Activated T-cell treated with anti-CD3 and anti-CD28 coated beads, Interleukin-2, amount 50 U/mL, for 48 hours (primary cell): ENCODE data around the gene SLC44A3.
"Not testable (repeated sequence)": the region's sequence is repeated elsewhere in the genome, so short reads cannot be mapped to it uniquely, and the experiment has no call there.

Experiments
- DNase-seq, 2 experiments: peaks; one replicate each; pipeline ENCODE4 v3.0.0-alpha.2; 2020

SLC44A3 gene

DNA sequence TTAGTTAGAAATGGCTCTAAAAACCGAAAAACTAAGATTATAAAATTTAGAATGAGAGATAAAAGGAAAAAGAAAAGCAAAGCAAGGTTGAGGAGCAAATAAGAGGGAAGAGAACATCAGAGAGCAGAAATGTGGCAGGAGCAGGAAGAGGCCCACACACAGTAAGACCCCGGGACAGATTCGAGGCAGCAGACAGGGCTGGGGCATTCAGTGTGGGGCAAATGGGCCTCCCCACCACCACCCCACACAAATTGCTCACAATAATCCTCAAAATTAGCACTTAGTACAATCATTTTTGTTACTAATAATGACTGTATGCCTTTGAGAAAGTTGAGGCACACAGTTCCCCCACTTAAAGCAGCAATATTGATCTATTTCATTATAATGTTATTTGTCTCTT is 17.1 kb upstream of the SLC44A3 start:
- DNase-seq: no peak

GRCh38 chr1:94803517-94804441 is 16.4 kb upstream of the SLC44A3 start:
- DNase-seq: no peak

- DNase-seq: no peak
These were observed 15.7 kb upstream of the SLC44A3 start for GRCh38 chr1:94804442-94804837.

DNA sequence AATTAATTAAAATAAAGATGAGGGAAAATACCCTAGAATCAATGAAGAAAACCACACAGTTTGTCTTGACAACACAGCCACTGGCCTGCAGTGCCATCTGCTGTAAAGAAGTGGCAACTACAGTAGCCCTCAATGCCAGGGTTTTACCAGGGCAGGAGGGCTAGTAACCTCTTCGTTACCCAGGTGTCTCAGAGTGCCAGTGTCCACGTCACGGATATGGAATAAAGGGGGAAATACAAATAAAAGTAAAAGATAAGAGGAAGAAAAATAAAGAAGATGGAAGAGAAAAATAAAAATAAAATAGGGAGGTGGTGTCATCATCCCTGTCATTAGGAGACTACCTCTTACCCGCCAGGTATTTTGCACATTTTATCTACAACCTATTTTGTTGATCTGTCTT is 14.2 kb upstream of the SLC44A3 start:
- peak; percentile 55 to 62 for DNase-seq

DNA sequence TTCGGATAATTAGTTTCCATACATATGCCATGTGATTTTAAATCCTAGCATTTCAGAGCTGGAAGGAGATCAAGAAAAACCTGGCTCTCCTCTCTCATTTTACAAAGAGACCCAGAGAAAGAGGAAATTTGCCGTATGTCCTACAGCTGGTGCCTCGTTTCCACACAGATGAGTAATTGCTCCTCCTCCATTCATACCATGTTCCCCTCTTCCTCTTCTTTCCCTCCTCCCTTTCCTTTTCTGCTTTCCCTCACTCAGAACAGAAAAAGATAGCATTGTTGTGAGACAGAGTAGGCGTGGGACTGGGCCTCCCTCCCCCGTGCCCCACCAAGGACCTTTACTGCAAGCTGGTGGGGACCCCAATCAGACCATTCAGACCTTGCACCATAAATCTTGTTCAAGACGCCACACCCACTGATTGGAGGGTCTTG is 13.7 kb upstream of the SLC44A3 start:
- DNase-seq: no peak

DNA sequence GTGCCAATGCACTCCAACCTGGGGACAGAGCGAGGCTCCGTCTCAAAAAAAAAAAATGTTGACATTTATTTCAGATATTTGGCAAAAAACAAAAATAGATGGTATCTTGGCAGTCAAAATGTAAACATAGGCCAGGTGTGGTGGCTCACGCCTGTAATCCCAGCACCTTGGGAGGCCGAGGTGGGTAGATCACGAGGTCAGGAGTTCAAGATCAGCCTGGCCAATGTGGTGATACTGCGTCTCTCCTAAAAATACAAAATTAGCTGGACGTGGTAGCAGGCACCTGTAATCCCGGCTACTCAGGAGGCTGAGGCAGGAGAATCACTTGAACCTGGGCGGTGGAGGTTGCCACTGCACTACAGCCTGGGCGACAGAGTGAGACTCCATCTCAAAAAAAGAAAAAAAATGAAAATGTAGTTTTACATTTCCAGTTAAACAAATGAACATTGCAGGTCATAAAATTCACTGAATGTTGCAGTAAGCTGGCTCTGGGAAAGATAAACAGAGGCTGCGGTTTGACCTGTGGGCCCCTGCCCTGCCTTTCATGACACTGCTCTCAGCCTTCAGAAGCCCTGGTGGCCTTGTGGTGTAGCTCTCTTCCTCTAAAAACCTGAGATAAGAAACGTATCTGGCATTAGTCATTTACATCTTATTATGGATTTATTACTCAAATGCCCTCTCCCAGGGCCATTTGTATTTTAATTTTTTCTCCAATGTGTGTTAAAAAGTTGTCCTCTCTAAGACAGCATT is 12.2 kb upstream of the SLC44A3 start:
- no peak for DNase-seq

DNA sequence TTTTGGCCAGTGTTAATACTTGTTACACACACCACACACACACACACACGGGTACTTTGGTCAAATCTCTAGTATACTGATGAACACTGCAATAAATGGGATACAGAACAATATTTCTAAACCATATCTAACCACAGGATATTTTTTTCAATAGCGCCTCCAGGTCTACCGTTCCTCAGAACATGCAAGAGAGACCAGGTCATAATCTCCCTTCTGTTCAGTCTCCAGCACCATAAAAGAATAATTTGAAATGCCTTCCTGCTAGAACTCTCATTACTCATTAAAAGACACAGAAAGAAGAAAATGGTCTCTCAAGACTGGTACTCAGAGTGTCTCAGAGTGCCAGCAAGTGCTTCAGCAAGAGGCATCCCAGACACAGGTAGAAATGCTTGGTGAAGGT is 11.5 kb upstream of the SLC44A3 start:
- DNase-seq: no peak

DNA sequence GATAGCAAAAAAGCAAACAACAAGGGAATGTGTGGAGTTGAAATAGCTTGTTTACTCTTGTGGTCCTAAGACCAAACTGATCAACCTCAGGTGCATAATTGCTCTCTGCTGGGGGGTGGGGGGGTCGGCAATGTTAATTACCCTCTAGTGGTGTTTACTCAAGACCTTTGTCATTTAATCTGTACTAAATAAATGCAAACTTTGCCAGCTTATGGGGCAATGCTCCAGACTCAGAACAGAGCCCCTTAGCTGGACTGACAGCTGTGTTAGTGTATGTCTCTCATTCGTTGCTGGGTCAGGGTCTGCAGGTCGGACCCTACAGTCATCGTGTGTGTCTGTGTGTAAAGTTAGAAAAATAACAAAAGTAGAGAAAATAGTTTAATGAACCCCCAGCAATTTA is 7.2 kb upstream of the SLC44A3 start:
- DNase-seq: no peak

DNA sequence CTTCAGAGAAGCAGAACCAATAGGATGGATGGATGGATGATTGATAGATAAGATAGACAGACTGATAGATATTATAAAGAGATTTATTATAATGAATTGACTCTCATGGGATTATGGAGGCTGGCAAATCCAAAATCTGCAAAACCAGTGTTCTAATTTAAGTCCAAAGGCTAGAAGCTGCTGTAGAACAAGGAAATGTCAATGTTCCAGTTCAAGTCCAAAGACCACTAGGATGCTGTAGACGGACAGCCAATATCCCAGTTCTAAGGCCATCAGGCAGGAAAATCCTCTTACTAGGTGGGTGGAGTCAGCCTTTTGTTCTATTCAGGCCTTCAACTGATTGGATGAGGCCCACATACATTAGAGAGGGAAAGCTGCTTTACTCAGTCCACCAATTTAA is 4.1 kb upstream of the SLC44A3 start:
- no peak for DNase-seq

DNA sequence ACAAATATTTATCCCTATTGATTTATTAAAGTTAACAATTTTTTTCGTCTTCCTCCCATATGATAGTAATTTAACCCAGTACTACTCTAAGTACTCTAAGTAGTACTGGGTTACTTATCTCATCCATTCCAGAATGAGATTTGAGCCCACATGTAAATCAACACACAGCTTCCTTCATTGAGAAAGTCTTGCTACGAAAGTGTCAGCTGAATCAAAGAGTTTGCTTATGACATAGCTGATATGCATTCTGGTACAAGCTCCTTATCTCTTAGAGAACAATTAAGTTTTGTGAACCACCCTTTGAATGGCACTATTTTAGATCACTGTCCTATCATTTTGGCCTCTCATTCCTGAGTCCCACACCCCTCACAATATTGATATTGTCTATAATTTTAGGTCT is 2.4 kb upstream of the SLC44A3 start:
- no peak for DNase-seq

GRCh38 chr1:94819238-94819944 is 766 bp upstream of the SLC44A3 start:
- DNase-seq: no peak

DNA sequence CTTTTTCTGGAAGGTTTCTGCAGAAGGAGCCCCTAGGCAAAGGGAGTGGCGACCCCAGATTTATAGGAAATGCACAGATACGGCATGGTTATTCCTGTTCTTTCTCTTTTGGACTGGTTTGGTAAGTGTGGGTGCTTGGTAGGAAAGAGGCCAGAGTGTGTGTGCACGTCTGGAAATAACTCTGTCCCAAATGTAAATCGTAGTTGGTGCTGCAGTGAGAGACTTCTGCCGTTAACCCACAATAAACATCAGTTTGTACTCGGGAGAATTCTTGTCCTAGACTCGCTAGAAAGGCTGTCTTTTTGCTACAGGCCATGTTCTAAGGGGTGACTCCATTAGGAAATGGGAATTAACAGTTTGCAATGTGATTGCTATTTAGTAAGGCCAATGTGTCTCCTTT is 779 bp downstream of the SLC44A3 start:
- DNase-seq: no peak

DNA sequence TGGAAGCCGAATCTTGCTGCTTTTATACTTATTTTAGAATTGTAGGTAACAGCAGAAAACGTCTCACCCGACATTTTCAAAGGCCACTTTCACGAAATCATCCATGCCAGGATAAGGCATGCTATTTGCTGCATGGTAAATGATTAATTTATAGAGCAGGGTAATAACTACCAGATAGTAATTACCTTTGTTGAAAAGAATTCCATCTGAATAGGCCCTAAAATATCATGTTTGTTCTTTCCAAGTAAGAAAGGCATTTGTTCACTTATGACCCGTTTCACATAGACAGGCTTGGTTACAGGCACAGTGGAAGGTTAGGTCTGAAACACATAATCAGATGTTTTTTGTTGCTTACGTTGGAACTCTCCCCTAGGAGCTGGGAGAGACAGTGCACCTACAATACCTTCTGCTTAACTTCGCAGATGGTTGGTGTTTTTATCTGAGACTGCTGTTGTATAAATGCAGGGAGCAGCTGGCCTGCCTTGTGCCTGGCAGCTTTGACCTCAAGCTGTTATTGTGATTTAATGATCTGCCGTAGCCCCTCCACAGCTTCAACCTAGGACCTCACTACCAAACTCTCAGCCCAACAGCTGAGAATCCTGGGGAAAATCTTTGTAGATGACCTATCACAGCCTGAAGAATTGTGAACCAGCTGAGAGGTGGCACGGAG is 1.6 kb downstream of the SLC44A3 start:
- DNase-seq: no peak

GRCh38 chr1:94823116-94823515 is 3.0 kb downstream of the SLC44A3 start:
- DNase-seq: no peak

GRCh38 chr1:94825936-94826335 is 5.8 kb downstream of the SLC44A3 start:
- DNase-seq: no peak

DNA sequence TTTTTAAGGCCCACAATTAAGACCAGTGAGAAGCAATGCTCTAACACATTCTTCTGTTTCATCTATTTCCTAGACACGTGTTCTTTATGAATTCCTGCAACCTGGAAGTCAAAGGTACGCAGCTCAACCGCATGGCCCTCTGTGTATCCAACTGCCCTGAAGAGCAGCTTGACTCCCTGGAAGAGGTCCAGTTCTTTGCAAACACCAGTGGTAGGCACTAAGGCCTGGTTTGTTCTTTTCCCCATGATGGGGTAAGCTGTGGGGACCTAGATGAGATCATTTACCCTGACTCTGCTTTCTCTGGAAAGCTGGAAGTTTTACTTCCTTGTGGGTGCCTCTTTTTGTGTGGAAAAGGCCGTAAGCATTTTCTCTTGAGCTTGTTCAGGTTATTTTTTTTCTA is 7.3 kb downstream of the SLC44A3 start:
- no peak for DNase-seq

- no peak for DNase-seq
These were observed 8.1 kb downstream of the SLC44A3 start for GRCh38 chr1:94828251-94828650.

DNA sequence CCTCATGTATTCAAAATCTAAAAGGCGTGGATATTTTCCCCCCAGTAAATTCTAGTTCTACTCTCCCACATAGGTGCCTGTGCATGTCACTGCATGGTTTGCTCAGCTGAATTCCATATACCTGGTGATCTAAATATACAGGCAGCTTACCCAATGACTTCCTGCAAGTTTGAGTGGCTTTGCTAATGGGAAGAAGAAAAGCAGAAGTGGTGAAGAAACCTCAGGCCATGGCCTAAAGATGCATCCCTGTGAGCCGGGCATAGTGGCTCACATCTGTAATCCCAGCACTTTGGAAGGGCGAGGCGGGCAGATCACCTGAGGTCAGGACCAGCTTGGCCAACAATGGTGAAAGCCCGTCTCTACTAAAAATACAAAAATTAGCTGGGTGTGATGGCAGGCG is 11.5 kb downstream of the SLC44A3 start:
- no peak for DNase-seq

- no peak for DNase-seq
These were observed 12.3 kb downstream of the SLC44A3 start for GRCh38 chr1:94832446-94832845.

DNA sequence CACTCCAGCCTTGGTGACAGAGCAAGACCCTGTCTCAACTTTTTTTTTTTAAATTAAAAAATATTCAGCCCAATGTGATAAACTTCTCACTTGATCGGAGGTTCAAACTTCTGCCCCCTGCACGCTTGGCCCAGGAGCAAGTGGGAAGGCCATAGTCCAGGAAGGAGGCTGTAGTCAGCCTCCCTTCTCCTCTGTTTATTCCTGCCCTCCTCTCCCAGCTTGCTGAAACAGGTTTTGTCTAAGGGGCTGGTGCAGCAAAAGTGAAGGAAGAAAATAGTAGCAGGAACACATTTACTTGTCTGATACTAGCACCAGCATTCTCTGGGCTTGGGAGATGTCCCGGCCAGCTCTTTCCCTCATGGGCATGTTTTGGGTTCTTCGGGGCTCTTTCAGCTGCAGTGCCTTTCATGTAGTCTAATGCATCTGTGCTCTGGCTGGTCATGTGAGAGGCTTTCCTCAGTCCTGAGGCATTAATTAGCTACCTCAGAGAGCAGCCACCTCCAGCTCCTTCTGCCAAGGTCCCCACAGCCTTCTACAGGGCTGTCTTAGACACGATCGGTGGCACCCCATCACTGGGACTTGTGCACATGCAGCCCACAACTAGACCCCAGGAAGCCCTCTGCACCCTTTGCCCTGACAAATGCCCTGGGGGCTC is 12.9 kb downstream of the SLC44A3 start:
- no peak for DNase-seq

DNA sequence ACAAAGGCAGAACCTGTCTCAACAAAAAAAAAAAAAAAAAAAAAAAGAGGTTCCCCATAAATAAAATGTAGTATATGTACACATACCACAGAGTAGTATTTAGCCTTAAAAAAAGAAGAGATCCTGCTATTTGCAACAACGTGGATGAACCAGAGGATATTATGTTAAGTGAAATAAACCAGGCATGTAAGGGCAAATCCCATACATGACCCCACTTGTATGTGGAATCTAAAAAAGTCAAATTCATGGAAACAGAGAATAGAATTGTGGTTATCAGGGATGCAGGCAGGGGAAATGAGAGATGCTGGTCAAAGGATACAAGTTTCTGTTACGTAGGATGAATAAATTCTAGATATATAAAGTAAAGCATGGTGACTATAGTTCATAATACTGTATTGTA is 16.7 kb downstream of the SLC44A3 start:
- DNase-seq: no peak

GRCh38 chr1:94840381-94840780 is 20.2 kb downstream of the SLC44A3 start:
- not testable (repeated sequence) for DNase-seq
